GM12878 (cell line): ENCODE results near the gene ANGEL2. TPM values are rescaled to one million over a fixed set of nuclear protein-coding genes. Genes with fewer than 3 reads are reported as not detected.

Source experiments
- ATAC-seq: fragments of 200-7000 bp; cut with Tn5 transposase; 3 replicates; pipeline ENCODE4 v1.9.1; 2020; ENCODE audit warnings: mild to moderate bottlenecking, moderate library complexity
- BruUV-seq: library from RNA; stranded (reverse); fragments of 400-500 nt; replicated peaks from 2 replicates; lab custom pipeline; 2021; lab: Mats Ljungman, UMichigan
- CTCF ChIA-PET: fragments of 300-600 bp; sonication (Branson Sonifier 250); formaldehyde crosslinking; extraction: SDS; loops from one replicate; lab custom pipeline; 2021; ENCODE audit warnings: inconsistent platforms; lab: Yijun Ruan, JAX
- POLR2A ChIA-PET: fragments of 350-600 bp; formaldehyde crosslinking; extraction: SDS; loops from one replicate; lab custom pipeline; 2021; ENCODE audit warnings: inconsistent platforms; lab: Charles Lee
- RAD21 ChIA-PET: fragments of 300-600 bp; sonication (Branson Sonifier 250); formaldehyde crosslinking; loops from one replicate; lab custom pipeline; 2023; ENCODE audit warnings: antibody characterized with exemption; ENCODE audit not compliant: unreplicated experiment; lab: Charles Lee
- SMC1A ChIA-PET: fragments of 300-600 bp; sonication (Branson Sonifier 250); formaldehyde crosslinking; loops from one replicate; lab custom pipeline; 2023; ENCODE audit not compliant: unreplicated experiment, uncharacterized antibody; lab: Charles Lee
- DNase-seq: peaks from one replicate; pipeline ENCODE4 v3.0.0-alpha.2; 2011; ENCODE audit warnings: low read depth, low spot score
- FAIRE-seq: peaks from 3 replicates; lab custom pipeline; 2011; peaks lifted over from hg19 to GRCh38; lab: Jason Lieb, UNC
- H2AFZ ChIP-seq: 2 replicates; pipeline ENCODE4 v1.6.0; 2011; ENCODE audit warnings: low read depth, low read length, control low read depth; ENCODE audit not compliant: control insufficient read depth
- H3K27ac ChIP-seq: 2 replicates; pipeline ENCODE4 v1.5.1; 2011; ENCODE audit warnings: control low read depth; ENCODE audit not compliant: control insufficient read depth, insufficient read depth
- H3K27me3 ChIP-seq, 2 experiments: replicated peaks in 1 of 2; 2 replicates each; pipeline versions ENCODE4 v1.6.0 to v1.6.1; 2011; ENCODE audit warnings: low read length in 1 of 2; ENCODE audit not compliant: control insufficient read depth in 2 of 2, insufficient read depth in 2 of 2
- H3K36me3 ChIP-seq, 2 experiments: 2 replicates each; pipeline ENCODE4 v1.5.1; 2011; ENCODE audit warnings: low read length in 1 of 2; ENCODE audit not compliant: control insufficient read depth in 2 of 2, insufficient read depth in 2 of 2
- H3K4me1 ChIP-seq: 2 replicates; pipeline ENCODE4 v1.6.1; 2011; ENCODE audit warnings: mild to moderate bottlenecking, low read length, moderate library complexity, mixed read lengths; ENCODE audit not compliant: control insufficient read depth, insufficient read depth
- H3K4me2 ChIP-seq: 2 replicates; pipeline ENCODE4 v1.6.0; 2011; ENCODE audit warnings: control low read depth; ENCODE audit not compliant: control insufficient read depth, insufficient read depth
- H3K4me3 ChIP-seq: fragments of 200-600 bp; sonication (generic); 2 replicates; pipeline ENCODE4 v1.5.1; 2016
- H3K79me2 ChIP-seq: 2 replicates; pipeline ENCODE4 v1.6.0; 2011; ENCODE audit warnings: low read length; ENCODE audit not compliant: control insufficient read depth, insufficient read depth
- H3K9ac ChIP-seq: 2 replicates; pipeline ENCODE4 v1.8.0; 2011; ENCODE audit warnings: low read length, control low read depth, mixed read lengths; ENCODE audit not compliant: control insufficient read depth, insufficient read depth
- H3K9me3 ChIP-seq: replicated peaks from 3 replicates; pipeline ENCODE4 v1.5.1; 2011; ENCODE audit warnings: mild to moderate bottlenecking, low read length; ENCODE audit not compliant: control insufficient read depth, insufficient read depth
- H4K20me1 ChIP-seq: 2 replicates; pipeline ENCODE4 v1.6.0; 2011; ENCODE audit not compliant: control insufficient read depth, insufficient read depth
- IRF4 ChIP-seq: IDR thresholded peaks from 2 replicates; pipeline ENCODE4 v1.6.1; 2011; ENCODE audit warnings: low read depth, low read length
- JUND ChIP-seq: IDR thresholded peaks from 2 replicates; pipeline ENCODE4 v1.6.1; 2012; ENCODE audit warnings: low read depth, mild to moderate bottlenecking, low read length, improper control_type of control experiment, moderate library complexity
- NFXL1 ChIP-seq: fragments of 450-650 bp; IDR thresholded peaks from 2 replicates; pipeline ENCODE4 v1.6.1; 2017; ENCODE audit warnings: antibody characterized with exemption, mild to moderate bottlenecking, borderline replicate concordance
- PAX5 ChIP-seq: IDR thresholded peaks from 2 replicates; pipeline ENCODE4 v1.6.1; 2011; ENCODE audit warnings: low read depth, low read length, borderline replicate concordance
- PKNOX1 ChIP-seq: fragments of 450-650 bp; IDR thresholded peaks from 2 replicates; pipeline ENCODE4 v1.6.1; 2016; ENCODE audit warnings: mild to moderate bottlenecking
- RB1 ChIP-seq: fragments of 450-650 bp; formaldehyde crosslinking; IDR thresholded peaks from 2 replicates; pipeline ENCODE4 v1.6.1; 2017; ENCODE audit warnings: mild to moderate bottlenecking, borderline replicate concordance
- SMARCA5 ChIP-seq: fragments of 450-650 bp; IDR thresholded peaks from 2 replicates; pipeline ENCODE4 v1.6.1; 2017; ENCODE audit warnings: mild to moderate bottlenecking
- SUPT20H ChIP-seq: IDR thresholded peaks from 2 replicates; pipeline ENCODE4 v1.6.1; 2011; ENCODE audit warnings: low read depth, mild to moderate bottlenecking, low read length, moderate library complexity, borderline replicate concordance; ENCODE audit not compliant: control insufficient read depth
- ZBTB11 ChIP-seq: fragments of 450-650 bp; formaldehyde crosslinking; IDR thresholded peaks from 2 replicates; pipeline ENCODE4 v1.5.0; 2022; ENCODE audit warnings: mild to moderate bottlenecking, missing genetic modification characterization
- ZBTB40 ChIP-seq: fragments of 450-650 bp; IDR thresholded peaks from 2 replicates; pipeline ENCODE4 v1.6.1; 2016; ENCODE audit warnings: mild to moderate bottlenecking, moderate library complexity, borderline replicate concordance
- WGBS: methylation state at CpG from one replicate; pipeline ENCODE4 v1.1.6; 2016; ENCODE audit warnings: low lambda C conversion rate; ENCODE audit not compliant: insufficient replicate concordance, insufficient coverage; ENCODE audit errors: missing lambda C conversion rate; 5-methylcytosine and 5-hydroxymethylcytosine counted together
- in situ Hi-C: fragments of 300-500 bp; cut with MboI; formaldehyde crosslinking; loops from 9 replicates; pipeline ENCODE4 v1.14.3; 2018; ENCODE audit warnings: mixed read lengths
- intact Hi-C: fragments of 100-400 bp; cut with micrococcal nuclease; formaldehyde crosslinking; loops from one replicate; pipeline ENCODE4 v1.14.2; 2022; ENCODE audit not compliant: unreplicated experiment
- polyA plus RNA-seq, 11 experiments: library from polyadenylated mRNA; depleted of rRNA in 4 of 11; unstranded in 6 of 11; stranded (reverse) in 5 of 11; fragments of >200 nt; fragmentation: Nextera tagmentation in 4 of 11; fragmentation: Illumina TruSeq in 1 of 11; extraction: Ambion mirVana in 4 of 11; extraction: Trizol in 1 of 11; gene quantifications; 1 replicate in 1 of 11; 2 replicates in 10 of 11; pipeline versions ENCODE4 v1.2.1 to v1.2.3, GENCODE V29; 2011 to 2016; ENCODE audit warnings: inconsistent platforms in 2 of 11, missing spikeins in 2 of 11, low read depth in 1 of 11
- total RNA-seq, 4 experiments: library from RNA; depleted of rRNA in 3 of 4; stranded (reverse); fragments of >200 nt in 3 of 4; fragmentation: Illumina TruSeq in 1 of 4; extraction: Trizol in 1 of 4; gene quantifications; 2 replicates each; pipeline versions ENCODE4 v1.2.1 to v1.2.3, GENCODE V29; 2013 to 2021

The ANGEL2 gene
- total and polyA plus RNA-seq, 10 of the 15 experiments (the other 5 are each of a cell fraction or from before 2014, with no cell fraction given), result 6.3 to 53.9 (median 30.7) TPM

- Histone ChIP-seq H2AFZ (no peak overlapping the region), H3K4me2 (no peak overlapping the region), H3K9me3 (no peaks in the 10 kb centered on the region), H3K36me3 (no peaks in the 10 kb centered on the region), H3K27me3 (no peaks in the 10 kb centered on the region), H4K20me1 (no peaks in the 10 kb centered on the region), H3K27ac (no peak overlapping the region; the same call in 1 of the 2 replicates), H3K4me1 (peaks cover 49% of the 10 kb centered on the region), H3K79me2 (peaks cover 5% of the 10 kb centered on the region), H3K9ac (no peak overlapping the region), H3K4me3 (no peak overlapping the region)
- intact Hi-C loops, result no loop called here
- in situ Hi-C loops, result no loop called here
- ChIA-PET CTCF (interaction anchor here (1.0 to 1.3 kb wide), 4 partner anchors 15 to 131 kb away, joined by 3 to 8 read pairs (median 4); no protein-coding TSS in a partner anchor), RAD21 (interaction anchor here (1.2 to 1.8 kb wide), 4 partner anchors 9 to 34 kb away, joined by 3 to 9 read pairs (median 4); no protein-coding TSS in a partner anchor), POLR2A (interaction anchor here (0.6 to 2.1 kb wide), 3 partner anchors 11 to 15 kb away, joined by 3 to 7 read pairs (median 4); no protein-coding TSS in a partner anchor), SMC1A (interaction anchor here (0.9 to 1.7 kb wide), 7 partner anchors 11 to 49 kb away, joined by 3 to 6 read pairs (median 4); no protein-coding TSS in a partner anchor)
- no TSS peak for BruUV-seq
- DNase-seq (no peak), FAIRE-seq (no peak), ATAC-seq (no peak)
- 97% methylated on average over 4 of the region's 4 CpGs for WGBS
- no peak for TF ChIP-seq SMARCA5
- TF ChIP-seq SUPT20H, result no peak
- TF ChIP-seq NFXL1, result no peak
- TF ChIP-seq ZBTB11, result no peak
- TF ChIP-seq ZBTB40, result no peak
- TF ChIP-seq PAX5, result no peak
- no peak for TF ChIP-seq PKNOX1
- TF ChIP-seq JUND, result no peak
- no peak for TF ChIP-seq RB1
- TF ChIP-seq IRF4, result no peak
Observed at GRCh38 chr1:212945463-212946160, 70.1 kb downstream of the ANGEL2 start.
